ENCODE data around the gene ZNF74. TPM values are rescaled to one million over a fixed set of nuclear protein-coding genes. Genes with fewer than 3 reads are reported as not detected.

The ZNF74 gene
- total RNA-seq, 1 experiment from 2014 or later = 34.3 TPM

GRCh38 chr22:20431511-20432192, 37.7 kb downstream of the ZNF74 start:
- peak overlapping the region; percentile 80 for H3K18ac ChIP-seq (ENCODE audit: insufficient read length, low read depth, low read length)
- H4K8ac ChIP-seq (replicated peaks; ENCODE audit: insufficient read length, low read depth, low read length) = no peak overlapping the region
- H2AK5ac ChIP-seq (ENCODE audit: insufficient read length, low read length) = no peak overlapping the region
- no peak overlapping the region for H2BK15ac ChIP-seq (ENCODE audit: low read depth, low read length)
- Mint-ChIP-seq H3K9me3 (no peaks in the 10 kb centered on the region), H3K4me3 (peak overlapping the region; percentile 51 to 80), H3K27ac (no peak overlapping the region), H3K4me1 (peaks cover 10 to 13% of the 10 kb centered on the region in 2 experiments), H3K36me3 (ENCODE audit: insufficient read depth in 1 of 3, low read depth in 3 of 3) (peaks cover 0 to 16% (median 12%) of the 10 kb centered on the region in 3 experiments; a peak in 4 of 7 replicates), H3K27me3 (ENCODE audit: low read depth) (peaks cover 74% of the 10 kb centered on the region)
- no peak overlapping the region for H2BK12ac ChIP-seq (ENCODE audit: insufficient read length, low read depth, low read length)
- H3K4ac ChIP-seq (ENCODE audit: low read depth, low read length) = no peak overlapping the region
- H3K27me3 ChIP-seq (ENCODE audit: insufficient read depth, low read length) = peaks cover 6% of the 10 kb centered on the region; the same call in 1 of the 2 replicates
- no peak overlapping the region for H2BK20ac ChIP-seq (ENCODE audit: low read depth, low read length, poor library complexity, severe bottlenecking)
- H3K23me2 ChIP-seq (ENCODE audit: insufficient read length, low read depth, low read length, poor library complexity, severe bottlenecking) = peaks cover 12% of the 10 kb centered on the region
- H3K23ac ChIP-seq (ENCODE audit: insufficient read length, low read depth, low read length) = no peak overlapping the region
- peaks cover 3% of the 10 kb centered on the region for H4K20me1 ChIP-seq (ENCODE audit: control insufficient read depth, insufficient read depth, insufficient read length)
- peak overlapping the region; percentile 40 for H3K4me2 ChIP-seq (ENCODE audit: insufficient read depth, insufficient read length, low read length)
- no peaks in the 10 kb centered on the region for H3K9me3 ChIP-seq (ENCODE audit: control insufficient read depth, low read depth, low read length)
- DNase-seq = peak; percentile 59
- no peak overlapping the region for H4K5ac ChIP-seq (ENCODE audit: insufficient read length, low read depth, low read length)
- H3K4me1 ChIP-seq (ENCODE audit: insufficient read depth, low read length) = 0 out of 2 replicates have a peak, but pooled peaks cover 2% of the 10 kb centered on the region
- H3K56ac ChIP-seq (ENCODE audit: insufficient read length, low read depth, low read length) = no peak overlapping the region
- no peak overlapping the region for H2BK5ac ChIP-seq (ENCODE audit: insufficient read length, low read length)
- no CpG with 5 or more reads among the region's 50 CpGs for WGBS (ENCODE audit: extremely low coverage, insufficient read length, low lambda C conversion rate)
- H4K91ac ChIP-seq (ENCODE audit: insufficient read length, low read depth, low read length) = no peak overlapping the region
- no peak overlapping the region for H2BK120ac ChIP-seq (ENCODE audit: low read depth, low read length, poor library complexity, severe bottlenecking)
- no peak for TF ChIP-seq CTCF (conservative IDR thresholded peaks at IDR 0.05)
- H3K27ac ChIP-seq (ENCODE audit: insufficient read length, low read depth, low read length) = no peak overlapping the region
- H3K79me1 ChIP-seq (ENCODE audit: insufficient read depth, low read depth, low read length, poor library complexity, severe bottlenecking) = no peaks in the 10 kb centered on the region
- H2AFZ ChIP-seq (ENCODE audit: low read length) = no peak overlapping the region
- no peak overlapping the region for H3T11ph ChIP-seq (ENCODE audit: low read length)
- H3K9ac ChIP-seq (ENCODE audit: extremely low read depth, insufficient read length, low read length) = no peak overlapping the region
- no peak overlapping the region for H3K14ac ChIP-seq (ENCODE audit: insufficient read depth, low read length)
- no peaks in the 10 kb centered on the region for H3K79me2 ChIP-seq (ENCODE audit: insufficient read depth, low read length)

Data from H9 (cell line).